Spleen (tissue), 11 donors: ENCODE measurements around the gene AKR1C3. TPM values are rescaled to one million over a fixed set of nuclear protein-coding genes. Genes with fewer than 3 reads are reported as not detected.
"Not testable (repeated sequence)": the region's sequence is repeated elsewhere in the genome, so short reads cannot be mapped to it uniquely, and the experiment has no call there.

Experiments
- DNase-seq: peaks from one replicate; pipeline ENCODE4 v3.0.0-alpha.2; 2020
- H3K27ac ChIP-seq, 8 donors: fragments of 200-600 bp; sonication (generic) in 7 of 8; 1 replicate in 4 of 8; 2 replicates in 4 of 8; pipeline versions ENCODE4 v1.5.0 to v1.8.0; 2016 to 2021; ENCODE audit warnings: inconsistent platforms in 4 of 8, mild to moderate bottlenecking in 4 of 8, moderate library complexity in 1 of 8
- H3K27me3 ChIP-seq, 7 donors: fragments of 200-600 bp; sonication (generic) in 6 of 7; replicated peaks in 1 of 7; 1 replicate in 4 of 7; 2 replicates in 3 of 7; pipeline versions ENCODE4 v1.5.0 to v1.8.0; 2016 to 2021; ENCODE audit warnings: inconsistent platforms in 3 of 7, mild to moderate bottlenecking in 1 of 7
- H3K36me3 ChIP-seq, 6 donors: fragments of 200-600 bp; sonication (generic) in 5 of 6; 1 replicate in 4 of 6; 2 replicates in 2 of 6; pipeline versions ENCODE4 v1.5.0 to v1.8.0; 2016 to 2021; ENCODE audit warnings: inconsistent platforms in 2 of 6
- H3K4me1 ChIP-seq, 6 donors: fragments of 200-600 bp; sonication (generic) in 5 of 6; 1 replicate in 3 of 6; 2 replicates in 3 of 6; pipeline versions ENCODE4 v1.5.0 to v1.8.0; 2016 to 2021; ENCODE audit warnings: inconsistent platforms in 3 of 6
- H3K4me3 ChIP-seq, 8 donors: fragments of 200-600 bp; sonication (generic) in 7 of 8; 1 replicate in 4 of 8; 2 replicates in 4 of 8; pipeline versions ENCODE4 v1.5.0 to v1.8.0; 2016 to 2021; ENCODE audit warnings: inconsistent platforms in 4 of 8, mild to moderate bottlenecking in 4 of 8, moderate library complexity in 2 of 8
- H3K9me3 ChIP-seq, 8 donors: fragments of 200-600 bp; sonication (generic) in 7 of 8; 1 replicate in 4 of 8; 2 replicates in 4 of 8; pipeline versions ENCODE4 v1.5.0 to v1.8.0; 2016 to 2021; ENCODE audit warnings: inconsistent platforms in 4 of 8
- POLR2A ChIP-seq, 3 donors: fragments of 450-650 bp; IDR thresholded peaks; one replicate each; pipeline ENCODE4 v1.5.1; 2017; ENCODE audit warnings: antibody characterized with exemption in 3 of 3, mild to moderate bottlenecking in 1 of 3
- POLR2AphosphoS5 ChIP-seq, 3 donors: sonication (generic); formaldehyde crosslinking; IDR thresholded peaks; one replicate each; pipeline ENCODE4 v1.5.1; 2017; ENCODE audit warnings: antibody characterized with exemption in 3 of 3
- WGBS, 5 donors: extraction: QIAGEN DNeasy Blood & Tissue Kit in 3 of 5; methylation state at CpG; one replicate each; pipeline versions ENCODE4 v1.1.5 to v1.1.7; 2013 to 2018; 5-methylcytosine and 5-hydroxymethylcytosine counted together
- intact Hi-C: fragments of 100-400 bp; cut with DNase I; formaldehyde crosslinking; loops from one replicate; pipeline ENCODE4 v1.15.0; 2023; ENCODE audit warnings: low total_unique reads
- polyA plus RNA-seq, 3 donors: library from polyadenylated mRNA; stranded (reverse); fragments of 200-250 nt; gene quantifications; one replicate each; pipeline ENCODE4 v1.2.1, GENCODE V29; 2013
- total RNA-seq, 7 donors: library from RNA; depleted of rRNA in 3 of 7; stranded (reverse); fragments of >200 nt in 3 of 7; fragmentation: NEBNext Ultra II Directional in 4 of 7; extraction: Animal tissue kit (Norgen Biotek cat#: 25700) in 4 of 7; gene quantifications; one replicate each; pipeline versions ENCODE4 v1.1.0 to v1.2.1, GENCODE V29; 2016 to 2021
- TF ChIP-seq, protein P1 (sequence below), 11 experiments: fragments of 200-600 bp in 7 of 11; fragments of 450-650 bp in 4 of 11; sonication (generic) in 4 of 11; IDR thresholded peaks in 8 of 11; conservative IDR thresholded peaks in 3 of 11; 1 replicate in 7 of 11; 2 replicates in 4 of 11; pipeline versions ENCODE4 v1.4.0 to v1.8.0; 2016 to 2021; ENCODE audit warnings: antibody characterized with exemption in 11 of 11, inconsistent platforms in 4 of 11, mild to moderate bottlenecking in 1 of 11
- donor health status: healthy with polysubstance abuse.
- donor health status: DM: no; HTN: no; CAD: no; lungs with moderate emphysema.
- donor health status: DM: no; HTN: no; CAD: no.
- donor health status: Bipolar disorder and iron deficiency.
- donor health status: healthy.
- donor health status: DM: no; HTN: no; CAD: no.
- donor health status: DM: yes; HTN: yes; CAD: no.

AKR1C3 gene
- total and polyA plus RNA-seq, 10 donors = 0.85 to 5.7 (median 2.8) TPM

DNA sequence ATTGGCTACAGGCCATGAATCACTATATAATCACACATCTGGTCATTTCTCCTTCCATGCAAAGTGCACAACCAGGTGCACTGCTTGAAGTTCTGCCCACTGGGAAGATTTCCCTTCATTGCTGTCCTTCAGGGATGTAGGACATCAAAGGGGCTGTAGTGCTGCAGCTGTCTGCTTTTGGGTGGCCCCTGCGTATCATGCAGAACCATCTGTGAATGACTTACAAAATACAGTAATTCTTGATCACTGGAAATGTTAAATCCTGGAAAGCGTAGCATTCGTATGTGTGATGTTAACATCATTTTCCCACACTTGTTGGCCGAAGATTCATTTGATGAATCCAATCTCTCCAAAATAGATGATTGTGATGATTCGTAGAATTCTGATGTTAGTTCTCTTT lies 22.4 kb downstream of the AKR1C3 start:
- Histone ChIP-seq H3K27me3 (no peaks in the 10 kb centered on the region), H3K4me3 (no peak overlapping the region), H3K9me3 (peaks cover 0 to 11% (median 7%) of the 10 kb centered on the region in 8 donors), H3K27ac (no peak overlapping the region), H3K36me3 (no peaks in the 10 kb centered on the region), H3K4me1 (no peaks in the 10 kb centered on the region)
- DNase-seq = no peak
- 25 to 53% (median 41%) methylated on average over 5 of the region's 5 CpGs for WGBS, 5 donors
- intact Hi-C loops = no loop called here
- no peak for TF ChIP-seq POLR2A (IDR thresholded peaks at IDR 0.05)
- TF ChIP-seq, protein P1, sequence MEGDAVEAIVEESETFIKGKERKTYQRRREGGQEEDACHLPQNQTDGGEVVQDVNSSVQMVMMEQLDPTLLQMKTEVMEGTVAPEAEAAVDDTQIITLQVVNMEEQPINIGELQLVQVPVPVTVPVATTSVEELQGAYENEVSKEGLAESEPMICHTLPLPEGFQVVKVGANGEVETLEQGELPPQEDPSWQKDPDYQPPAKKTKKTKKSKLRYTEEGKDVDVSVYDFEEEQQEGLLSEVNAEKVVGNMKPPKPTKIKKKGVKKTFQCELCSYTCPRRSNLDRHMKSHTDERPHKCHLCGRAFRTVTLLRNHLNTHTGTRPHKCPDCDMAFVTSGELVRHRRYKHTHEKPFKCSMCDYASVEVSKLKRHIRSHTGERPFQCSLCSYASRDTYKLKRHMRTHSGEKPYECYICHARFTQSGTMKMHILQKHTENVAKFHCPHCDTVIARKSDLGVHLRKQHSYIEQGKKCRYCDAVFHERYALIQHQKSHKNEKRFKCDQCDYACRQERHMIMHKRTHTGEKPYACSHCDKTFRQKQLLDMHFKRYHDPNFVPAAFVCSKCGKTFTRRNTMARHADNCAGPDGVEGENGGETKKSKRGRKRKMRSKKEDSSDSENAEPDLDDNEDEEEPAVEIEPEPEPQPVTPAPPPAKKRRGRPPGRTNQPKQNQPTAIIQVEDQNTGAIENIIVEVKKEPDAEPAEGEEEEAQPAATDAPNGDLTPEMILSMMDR (IDR thresholded peaks at IDR 0.05 in 8 of 11, conservative IDR thresholded peaks at IDR 0.05 in 3 of 11) = no peak
- no peak for TF ChIP-seq POLR2AphosphoS5 (IDR thresholded peaks at IDR 0.05)

DNA sequence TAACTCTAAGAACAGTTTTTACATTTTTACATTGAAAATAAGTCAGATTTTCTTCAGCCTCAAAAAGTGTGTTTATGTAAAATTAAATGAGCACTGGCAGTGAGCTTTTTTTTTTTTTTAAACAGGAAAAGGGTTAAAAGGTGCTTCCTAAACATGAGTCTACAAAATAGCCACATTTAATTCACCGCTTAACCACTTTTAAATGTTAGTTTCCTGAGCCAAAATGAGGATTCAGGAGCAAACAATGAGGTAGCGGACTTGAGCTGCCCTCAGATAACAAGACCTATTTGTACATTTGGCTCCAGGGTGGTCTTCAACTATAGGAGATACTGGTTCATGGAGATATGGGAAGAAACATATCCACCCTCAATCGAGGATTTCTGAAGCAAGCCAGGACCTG lies 22.8 kb downstream of the AKR1C3 start:
- Histone ChIP-seq H3K4me1 (no peaks in the 10 kb centered on the region), H3K4me3 (no peak overlapping the region), H3K27me3 (no peaks in the 10 kb centered on the region), H3K27ac (no peak overlapping the region), H3K36me3 (no peaks in the 10 kb centered on the region), H3K9me3 (peaks cover 0 to 11% (median 7%) of the 10 kb centered on the region in 8 donors)
- TF ChIP-seq POLR2AphosphoS5 (IDR thresholded peaks at IDR 0.05) (no peak), POLR2A (IDR thresholded peaks at IDR 0.05) (no peak)
- TF ChIP-seq, protein P1 (IDR thresholded peaks at IDR 0.05 in 8 of 11, conservative IDR thresholded peaks at IDR 0.05 in 3 of 11) = no peak
- intact Hi-C loops = no loop called here
- DNase-seq = no peak
- 5 to 26% (median 21%) methylated on average over 3 of the region's 3 CpGs for WGBS, 5 donors

DNA sequence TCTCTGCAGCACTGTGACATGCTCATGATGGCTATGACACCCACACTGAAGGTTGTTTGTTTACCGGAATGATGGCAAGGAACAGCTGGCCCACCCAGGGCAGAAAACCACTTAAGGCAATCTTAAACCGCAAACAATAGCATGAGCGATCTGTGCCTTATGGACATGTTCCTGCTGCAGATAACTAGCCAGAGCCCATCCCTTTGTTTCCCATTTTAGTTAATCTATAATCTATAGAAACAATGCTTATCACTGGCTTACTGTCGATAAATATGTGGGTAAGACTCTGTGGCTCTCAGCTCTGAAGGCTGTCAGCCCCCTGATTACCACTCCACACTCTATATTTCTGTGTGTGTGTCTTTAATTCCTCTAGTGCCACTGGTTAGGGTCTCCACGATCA lies 25.8 kb downstream of the AKR1C3 start:
- H3K27me3 ChIP-seq, H3K27ac ChIP-seq, H3K4me1 ChIP-seq, intact Hi-C loops, H3K4me3 ChIP-seq, H3K36me3 ChIP-seq, DNase-seq: not testable (repeated sequence)
- 84 to 90% (median 88%) methylated on average over 5 of the region's 5 CpGs for WGBS, 5 donors
- peaks cover 0 to 11% (median 7%) of the 10 kb centered on the region in 8 donors for H3K9me3 ChIP-seq

DNA sequence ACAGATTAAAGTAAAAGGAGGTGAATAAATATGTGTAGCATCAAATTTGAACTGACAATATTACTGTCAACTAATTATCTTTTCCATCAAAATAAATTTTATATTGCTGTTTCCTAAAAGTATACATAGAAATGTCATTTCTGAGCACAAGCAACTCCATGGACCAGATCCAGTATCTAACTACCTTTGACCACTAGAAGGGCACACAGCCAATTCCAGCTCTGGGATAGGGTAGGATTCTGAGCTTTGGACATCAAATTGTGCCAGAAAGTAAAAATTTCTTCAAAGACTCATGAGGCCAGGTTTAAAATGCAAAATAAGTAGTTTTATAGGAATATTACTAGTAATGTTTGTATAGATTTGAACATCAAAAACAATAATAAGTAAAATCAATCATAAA lies 29.7 kb downstream of the AKR1C3 start:
- intact Hi-C loops = no loop called here
- DNase-seq = no peak

More for the DNA sequence above, 29.7 kb downstream of the AKR1C3 start:
- Histone ChIP-seq H3K4me3 (no peak overlapping the region), H3K27ac (no peak overlapping the region), H3K27me3 (no peaks in the 10 kb centered on the region), H3K4me1 (no peaks in the 10 kb centered on the region), H3K36me3 (no peaks in the 10 kb centered on the region), H3K9me3 (peaks cover 0 to 38% (median 25%) of the 10 kb centered on the region in 8 donors)
- TF ChIP-seq POLR2AphosphoS5 (IDR thresholded peaks at IDR 0.05) (no peak), POLR2A (IDR thresholded peaks at IDR 0.05) (no peak)
- TF ChIP-seq, protein P1 (IDR thresholded peaks at IDR 0.05 in 8 of 11, conservative IDR thresholded peaks at IDR 0.05 in 3 of 11) = no peak
